Tibial nerve (tissue), 4 donors: ENCODE results near the gene SVOPL. TPM values are rescaled to one million over a fixed set of nuclear protein-coding genes. Genes with fewer than 3 reads are reported as not detected.
"Not testable (repeated sequence)": the region's sequence is repeated elsewhere in the genome, so short reads cannot be mapped to it uniquely, and the experiment has no call there.

Source experiments
- DNase-seq, 2 donors: peaks; one replicate each; pipeline ENCODE4 v3.0.0-alpha.2; 2019; ENCODE audit warnings: low spot score in 2 of 2
- H3K27ac ChIP-seq, 4 donors: fragments of 200-600 bp; sonication (generic) in 3 of 4; one replicate each; pipeline ENCODE4 v1.5.1; 2017 to 2019; ENCODE audit warnings: mild to moderate bottlenecking in 1 of 4
- H3K27me3 ChIP-seq, 2 donors: fragments of 200-600 bp; sonication (generic) in 1 of 2; one replicate each; pipeline versions ENCODE4 v1.5.1 to v1.6.0; 2017 to 2019
- H3K36me3 ChIP-seq, 3 donors: fragments of 200-600 bp; sonication (generic); one replicate each; pipeline ENCODE4 v1.5.1; 2018 to 2019
- H3K4me1 ChIP-seq, 4 donors: fragments of 200-600 bp; sonication (generic) in 3 of 4; one replicate each; pipeline ENCODE4 v1.5.1; 2017 to 2019
- H3K4me3 ChIP-seq, 4 donors: fragments of 200-600 bp; sonication (generic) in 3 of 4; one replicate each; pipeline ENCODE4 v1.5.1; 2017 to 2019; ENCODE audit warnings: mild to moderate bottlenecking in 1 of 4, moderate library complexity in 1 of 4
- H3K9me3 ChIP-seq, 4 donors: fragments of 200-600 bp; sonication (generic) in 3 of 4; one replicate each; pipeline ENCODE4 v1.5.1; 2017 to 2019
- EP300 ChIP-seq, 2 donors: sonication (generic); formaldehyde crosslinking; IDR thresholded peaks; one replicate each; pipeline ENCODE4 v1.6.1; 2017; ENCODE audit warnings: antibody characterized with exemption in 2 of 2, mild to moderate bottlenecking in 1 of 2
- POLR2A ChIP-seq, 2 donors: fragments of 450-650 bp; IDR thresholded peaks; one replicate each; pipeline ENCODE4 v1.6.1; 2017; ENCODE audit warnings: antibody characterized with exemption in 2 of 2, mild to moderate bottlenecking in 2 of 2, moderate library complexity in 2 of 2
- WGBS, 2 donors: methylation state at CpG; one replicate each; pipeline ENCODE4 v1.1.5; 2018; 5-methylcytosine and 5-hydroxymethylcytosine counted together
- total RNA-seq, 4 donors: library from RNA; depleted of rRNA; stranded (reverse); fragments of >200 nt; gene quantifications; one replicate each; pipeline ENCODE4 v1.1.0, GENCODE V29; 2016
- TF ChIP-seq, protein P1 (sequence below), 5 experiments: fragments of 200-600 bp in 3 of 5; fragments of 450-650 bp in 2 of 5; sonication (generic) in 3 of 5; IDR thresholded peaks; one replicate each; pipeline ENCODE4 v1.5.1; 2016 to 2019; ENCODE audit warnings: antibody characterized with exemption in 5 of 5, mild to moderate bottlenecking in 3 of 5, moderate library complexity in 2 of 5

Gene SVOPL
- total RNA-seq, 4 donors from 2014 or later = not detected

DNA sequence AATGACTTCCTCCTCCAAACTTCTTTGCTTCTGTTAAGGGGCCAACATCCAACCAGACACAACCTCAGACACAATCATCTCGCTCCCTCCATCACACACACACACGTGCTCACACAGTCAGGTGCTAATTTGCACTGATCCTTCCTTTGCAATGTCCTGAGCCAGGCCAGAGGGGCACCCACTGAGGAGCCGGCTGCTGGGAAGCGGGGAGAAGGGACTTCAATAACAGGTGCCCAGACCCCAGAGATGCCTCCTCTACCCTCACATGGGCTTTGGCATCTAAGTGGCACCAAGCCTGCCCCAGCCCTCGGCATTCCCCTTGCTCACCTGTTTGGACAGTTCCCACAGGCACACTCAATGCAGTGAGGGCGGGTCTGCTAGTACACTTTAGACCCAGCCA lies 34.2 kb upstream of the SVOPL start:
- no peaks in the 10 kb centered on the region for H3K36me3 ChIP-seq
- H3K27ac ChIP-seq = no peak overlapping the region
- TF ChIP-seq, protein P1, sequence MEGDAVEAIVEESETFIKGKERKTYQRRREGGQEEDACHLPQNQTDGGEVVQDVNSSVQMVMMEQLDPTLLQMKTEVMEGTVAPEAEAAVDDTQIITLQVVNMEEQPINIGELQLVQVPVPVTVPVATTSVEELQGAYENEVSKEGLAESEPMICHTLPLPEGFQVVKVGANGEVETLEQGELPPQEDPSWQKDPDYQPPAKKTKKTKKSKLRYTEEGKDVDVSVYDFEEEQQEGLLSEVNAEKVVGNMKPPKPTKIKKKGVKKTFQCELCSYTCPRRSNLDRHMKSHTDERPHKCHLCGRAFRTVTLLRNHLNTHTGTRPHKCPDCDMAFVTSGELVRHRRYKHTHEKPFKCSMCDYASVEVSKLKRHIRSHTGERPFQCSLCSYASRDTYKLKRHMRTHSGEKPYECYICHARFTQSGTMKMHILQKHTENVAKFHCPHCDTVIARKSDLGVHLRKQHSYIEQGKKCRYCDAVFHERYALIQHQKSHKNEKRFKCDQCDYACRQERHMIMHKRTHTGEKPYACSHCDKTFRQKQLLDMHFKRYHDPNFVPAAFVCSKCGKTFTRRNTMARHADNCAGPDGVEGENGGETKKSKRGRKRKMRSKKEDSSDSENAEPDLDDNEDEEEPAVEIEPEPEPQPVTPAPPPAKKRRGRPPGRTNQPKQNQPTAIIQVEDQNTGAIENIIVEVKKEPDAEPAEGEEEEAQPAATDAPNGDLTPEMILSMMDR (IDR thresholded peaks at IDR 0.05) = no peak
- TF ChIP-seq EP300 (IDR thresholded peaks at IDR 0.05) (no peak), POLR2A (IDR thresholded peaks at IDR 0.05) (no peak)
- H3K27me3 ChIP-seq = no peaks in the 10 kb centered on the region
- whole genome bisulfite sequencing, 2 donors = 77 to 81% methylated on average over 6 of the region's 6 CpGs
- DNase-seq = no peak
- no peaks in the 10 kb centered on the region for H3K4me1 ChIP-seq
- H3K4me3 ChIP-seq = no peak overlapping the region
- H3K9me3 ChIP-seq = no peaks in the 10 kb centered on the region

DNA sequence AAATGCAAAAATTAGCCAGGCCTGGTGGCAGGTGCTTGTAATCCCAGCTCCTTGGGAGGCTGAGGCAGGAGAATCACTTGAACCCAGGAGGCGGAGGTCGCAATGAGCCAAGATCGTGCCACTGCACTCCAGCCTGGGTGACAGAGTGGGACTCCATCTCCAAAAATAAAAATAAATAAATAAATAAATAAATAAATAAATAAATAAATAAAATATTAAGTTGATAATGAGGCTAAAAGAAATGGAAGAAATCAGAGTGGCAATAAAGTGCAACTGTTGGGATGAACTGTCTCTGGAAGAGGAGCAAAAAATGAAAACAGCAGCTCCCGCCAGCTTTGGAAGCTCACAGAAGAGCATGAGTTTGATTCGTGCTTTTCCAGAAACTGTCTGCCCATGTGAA lies 30.6 kb upstream of the SVOPL start:
- not testable (repeated sequence) for H3K9me3 ChIP-seq, H3K4me3 ChIP-seq, H3K4me1 ChIP-seq, H3K27me3 ChIP-seq, H3K27ac ChIP-seq, H3K36me3 ChIP-seq, DNase-seq
- 88 to 89% methylated on average over 5 of the region's 5 CpGs for WGBS, 2 donors

DNA sequence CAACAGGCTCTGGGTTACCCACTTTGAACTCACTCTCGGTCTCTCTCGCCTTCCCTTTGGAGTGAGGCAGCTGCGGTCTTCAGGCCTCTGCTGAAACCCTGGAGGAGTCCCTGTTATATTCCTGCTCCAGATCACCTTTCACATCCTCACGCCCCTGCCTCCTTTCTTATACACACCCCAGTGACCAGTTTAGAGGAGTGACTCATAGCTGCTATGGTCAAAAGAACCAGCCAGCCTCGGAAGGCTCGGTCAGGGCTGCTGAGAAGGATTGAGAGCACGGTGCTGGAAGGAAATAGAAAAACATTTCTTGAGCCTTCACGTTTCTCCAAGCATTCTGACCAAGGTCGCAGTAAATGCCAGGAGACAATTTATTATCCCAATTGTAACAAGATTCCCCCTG lies 28.3 kb upstream of the SVOPL start:
- 81 to 86% methylated on average over 9 of the region's 9 CpGs for WGBS, 2 donors

DNA sequence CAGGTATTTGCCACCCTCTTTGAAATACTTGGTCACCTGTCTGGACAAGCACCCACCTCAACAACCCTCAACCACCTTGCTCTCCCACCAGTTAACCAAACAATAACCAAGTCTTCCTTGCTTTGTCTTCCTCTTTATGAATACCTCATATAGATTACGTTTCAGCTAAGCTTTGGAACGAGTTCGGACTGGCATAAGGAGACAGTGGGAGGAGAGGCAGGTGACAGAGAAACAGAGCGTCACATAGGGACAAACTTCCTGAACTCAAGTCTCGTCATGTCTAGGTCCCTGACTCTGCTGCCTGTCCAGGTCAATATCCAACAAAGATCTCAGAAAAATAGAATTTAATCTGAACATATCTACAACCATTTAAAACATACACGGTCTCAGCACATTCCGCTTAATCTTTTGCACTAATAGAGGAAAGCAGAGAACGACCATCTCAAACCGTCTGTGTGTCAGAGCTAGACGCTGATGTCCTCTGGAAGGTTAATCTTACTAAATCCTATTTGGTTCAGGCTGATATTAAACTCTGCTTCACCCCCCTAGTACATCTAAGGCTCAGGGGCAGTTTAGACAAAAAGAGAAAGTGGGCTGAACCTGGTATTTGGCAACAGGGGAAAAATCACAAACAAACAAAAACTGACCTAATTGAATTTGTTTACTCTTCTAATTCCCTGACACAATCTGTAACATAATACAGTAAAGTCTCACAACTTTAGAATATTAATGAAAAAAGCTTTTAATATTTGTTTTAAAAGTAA lies 26.4 kb upstream of the SVOPL start:
- WGBS, 2 donors = 79 to 85% methylated on average over 10 of the region's 10 CpGs
- H3K4me3 ChIP-seq = no peak overlapping the region
- H3K4me1 ChIP-seq = no peaks in the 10 kb centered on the region
- no peak for DNase-seq
- TF ChIP-seq EP300 (IDR thresholded peaks at IDR 0.05) (no peak), POLR2A (IDR thresholded peaks at IDR 0.05) (no peak)
- TF ChIP-seq, protein P1 (IDR thresholded peaks at IDR 0.05) = no peak
- no peak overlapping the region for H3K27ac ChIP-seq
- H3K9me3 ChIP-seq = no peaks in the 10 kb centered on the region
- no peaks in the 10 kb centered on the region for H3K36me3 ChIP-seq
- no peaks in the 10 kb centered on the region for H3K27me3 ChIP-seq

More for the DNA sequence above, 28.3 kb upstream of the SVOPL start:
- no peak for DNase-seq
- H3K4me3 ChIP-seq = no peak overlapping the region
- no peaks in the 10 kb centered on the region for H3K4me1 ChIP-seq
- no peaks in the 10 kb centered on the region for H3K36me3 ChIP-seq
- TF ChIP-seq EP300 (IDR thresholded peaks at IDR 0.05) (no peak), POLR2A (IDR thresholded peaks at IDR 0.05) (no peak)
- TF ChIP-seq, protein P1 (IDR thresholded peaks at IDR 0.05) = no peak
- H3K9me3 ChIP-seq = no peaks in the 10 kb centered on the region
- H3K27me3 ChIP-seq = no peaks in the 10 kb centered on the region
- no peak overlapping the region for H3K27ac ChIP-seq

DNA sequence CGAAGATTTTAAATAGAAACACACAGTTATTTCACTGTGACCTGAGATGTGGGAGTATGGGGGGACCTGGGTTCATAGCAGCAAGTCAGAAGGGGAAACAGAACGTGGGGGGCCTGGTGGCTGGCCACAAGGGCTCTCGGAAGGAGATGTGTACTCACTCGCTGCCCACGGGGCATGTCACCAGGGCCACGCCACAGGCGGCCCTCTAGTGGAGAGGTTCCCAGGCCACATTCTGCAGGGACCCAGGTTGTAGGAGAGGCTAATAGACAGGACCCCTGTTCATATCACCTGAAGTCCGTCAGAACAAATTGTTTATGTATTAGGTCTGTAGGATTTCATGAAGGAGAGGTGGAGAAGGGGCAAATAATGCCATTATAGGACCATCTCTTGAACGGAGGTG lies 25.1 kb upstream of the SVOPL start:
- no peaks in the 10 kb centered on the region for H3K4me1 ChIP-seq
- H3K27ac ChIP-seq = no peak overlapping the region
- H3K27me3 ChIP-seq = no peaks in the 10 kb centered on the region
- no peaks in the 10 kb centered on the region for H3K9me3 ChIP-seq
- 81 to 86% methylated on average over 9 of the region's 9 CpGs for WGBS, 2 donors
- H3K4me3 ChIP-seq = no peak overlapping the region
- no peak for TF ChIP-seq POLR2A (IDR thresholded peaks at IDR 0.05)
- TF ChIP-seq, protein P1 (IDR thresholded peaks at IDR 0.05) = no peak
- no peak for TF ChIP-seq EP300 (IDR thresholded peaks at IDR 0.05)
- no peak for DNase-seq
- no peaks in the 10 kb centered on the region for H3K36me3 ChIP-seq
